Measurements from ENCODE around the gene MYCBP.
"Not testable (repeated sequence)": the region's sequence is repeated elsewhere in the genome, so short reads cannot be mapped to it uniquely, and the experiment has no call there.

DNA sequence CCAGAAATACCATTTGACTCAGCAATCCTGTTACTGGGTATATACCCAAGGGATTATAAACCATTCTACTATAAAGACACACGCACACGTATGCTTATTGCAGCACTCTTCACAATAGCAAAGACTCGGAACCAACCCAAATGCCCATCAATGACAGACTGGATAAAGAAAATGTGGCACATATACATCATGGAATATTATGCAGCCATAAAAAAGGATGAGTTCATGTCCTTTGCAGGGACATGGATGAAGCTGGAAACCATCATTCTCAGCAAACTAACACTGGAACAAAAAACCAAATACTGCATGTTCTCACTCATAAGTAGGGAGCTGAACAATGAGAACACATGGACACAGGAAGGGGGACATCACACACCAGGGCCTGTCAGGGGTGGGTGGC lies 28.1 kb downstream of the MYCBP start:
- not testable (repeated sequence) for TF ChIP-seq EZH2 (IDR thresholded peaks at IDR 0.05; ENCODE audit: borderline replicate concordance, low read depth, low read length, poor library complexity, severe bottlenecking)
- TF ChIP-seq, protein P1, sequence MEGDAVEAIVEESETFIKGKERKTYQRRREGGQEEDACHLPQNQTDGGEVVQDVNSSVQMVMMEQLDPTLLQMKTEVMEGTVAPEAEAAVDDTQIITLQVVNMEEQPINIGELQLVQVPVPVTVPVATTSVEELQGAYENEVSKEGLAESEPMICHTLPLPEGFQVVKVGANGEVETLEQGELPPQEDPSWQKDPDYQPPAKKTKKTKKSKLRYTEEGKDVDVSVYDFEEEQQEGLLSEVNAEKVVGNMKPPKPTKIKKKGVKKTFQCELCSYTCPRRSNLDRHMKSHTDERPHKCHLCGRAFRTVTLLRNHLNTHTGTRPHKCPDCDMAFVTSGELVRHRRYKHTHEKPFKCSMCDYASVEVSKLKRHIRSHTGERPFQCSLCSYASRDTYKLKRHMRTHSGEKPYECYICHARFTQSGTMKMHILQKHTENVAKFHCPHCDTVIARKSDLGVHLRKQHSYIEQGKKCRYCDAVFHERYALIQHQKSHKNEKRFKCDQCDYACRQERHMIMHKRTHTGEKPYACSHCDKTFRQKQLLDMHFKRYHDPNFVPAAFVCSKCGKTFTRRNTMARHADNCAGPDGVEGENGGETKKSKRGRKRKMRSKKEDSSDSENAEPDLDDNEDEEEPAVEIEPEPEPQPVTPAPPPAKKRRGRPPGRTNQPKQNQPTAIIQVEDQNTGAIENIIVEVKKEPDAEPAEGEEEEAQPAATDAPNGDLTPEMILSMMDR (conservative IDR thresholded peaks at IDR 0.05; ENCODE audit: low read depth, low read length): not testable (repeated sequence)
